BJ (cell line): ENCODE measurements around the gene LMCD1. TPM values are rescaled to one million over a fixed set of nuclear protein-coding genes. Genes with fewer than 3 reads are reported as not detected.

Experiments
- CTCF ChIA-PET: fragments of 350-600 bp; formaldehyde crosslinking; extraction: SDS; loops from one replicate; lab custom pipeline; 2021; ENCODE audit warnings: antibody characterized with exemption, inconsistent platforms; lab: Yijun Ruan, JAX
- POLR2A ChIA-PET: fragments of 300-600 bp; sonication (Branson Sonifier 250); formaldehyde crosslinking; extraction: SDS; loops from one replicate; lab custom pipeline; 2021; ENCODE audit warnings: antibody characterized with exemption; lab: Charles Lee
- DNase-seq: peaks from one replicate; pipeline ENCODE4 v3.0.0-alpha.2; 2011; ENCODE audit warnings: low read depth
- H3K27me3 ChIP-seq: 2 replicates; pipeline ENCODE4 v1.6.0; 2011; ENCODE audit warnings: low read length; ENCODE audit not compliant: control insufficient read depth, insufficient read depth
- H3K36me3 ChIP-seq: 2 replicates; pipeline ENCODE4 v1.5.1; 2011; ENCODE audit warnings: low read length; ENCODE audit not compliant: control insufficient read depth, insufficient read depth
- H3K4me3 ChIP-seq: 2 replicates; pipeline ENCODE4 v1.5.1; 2011; ENCODE audit warnings: low read depth, mild to moderate bottlenecking, control low read depth, low read length
- polyA plus RNA-seq: library from polyadenylated mRNA; depleted of rRNA; stranded (reverse); fragments of >200 nt; gene quantifications from 2 replicates; pipeline ENCODE4 v1.2.3, GENCODE V29; 2011
- TF ChIP-seq, protein P1 (sequence below): IDR thresholded peaks from 2 replicates; pipeline ENCODE4 v1.5.1; 2011; ENCODE audit warnings: low read depth, mild to moderate bottlenecking, control low read depth, inconsistent platforms, low read length, moderate library complexity; ENCODE audit not compliant: insufficient read depth

Gene LMCD1
- polyA plus RNA-seq, 1 experiment, result 168 TPM

DNA sequence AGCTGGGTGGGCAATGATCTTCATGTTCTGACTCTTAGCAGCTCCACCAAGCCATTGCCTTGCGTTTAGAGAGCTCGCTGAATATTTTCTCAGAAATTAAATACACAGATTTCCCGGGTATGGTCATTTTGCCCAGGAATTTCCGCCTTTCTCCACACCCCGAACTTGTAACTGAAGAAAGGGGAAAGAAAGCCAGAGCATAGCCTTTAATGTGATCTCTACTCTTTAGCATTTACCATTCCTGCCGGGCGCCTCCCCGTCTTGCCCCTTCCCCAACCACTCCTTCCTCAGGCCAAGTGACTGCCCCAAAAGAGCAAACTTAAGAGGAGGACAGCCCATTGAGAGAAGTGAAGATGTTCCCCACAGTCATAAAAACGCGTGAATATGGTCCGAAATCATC is 53.1 kb downstream of the LMCD1 start:
- CTCF ChIA-PET, result interaction anchor here (0.6 to 1.3 kb wide), 6 partner anchors 17 to 134 kb away, joined by 3 to 4 read pairs (median 4); no protein-coding TSS in a partner anchor

DNA sequence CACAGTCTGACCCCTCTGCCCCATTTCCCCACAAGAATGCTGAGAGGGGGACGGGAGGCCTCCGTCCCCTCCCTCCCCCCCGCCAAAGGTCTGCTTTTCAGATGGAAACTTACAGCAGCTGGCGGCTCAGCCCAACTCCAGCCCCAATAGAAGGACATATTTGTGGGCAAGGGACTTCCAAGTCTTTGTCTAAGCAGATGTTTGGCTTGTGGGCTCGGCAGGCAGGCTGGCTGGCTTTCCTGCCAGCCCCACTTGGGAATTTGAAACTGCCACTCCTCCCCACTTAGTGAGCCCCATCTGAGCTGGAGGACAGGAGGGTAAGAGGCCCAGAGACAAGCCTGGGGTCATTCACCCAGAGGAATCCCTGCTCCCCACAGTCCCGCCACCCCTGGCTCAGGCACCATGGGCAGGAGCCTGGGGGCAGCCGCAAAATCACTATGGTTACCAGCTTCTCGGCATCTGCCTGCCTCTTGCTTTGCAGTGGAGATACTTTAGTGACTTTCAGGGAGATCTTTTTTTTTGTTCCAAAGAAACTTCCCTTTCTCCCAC is 53.6 kb downstream of the LMCD1 start:
- peak; percentile 95 for DNase-seq
- Histone ChIP-seq H3K4me3 (no peak overlapping the region), H3K27me3 (no peaks in the 10 kb centered on the region), H3K36me3 (peaks cover 16% of the 10 kb centered on the region)
- CTCF ChIA-PET, result interaction anchor here (0.6 to 1.3 kb wide), 7 partner anchors 17 to 135 kb away, joined by 3 to 4 read pairs (median 3); no protein-coding TSS in a partner anchor
- TF ChIP-seq, protein P1, sequence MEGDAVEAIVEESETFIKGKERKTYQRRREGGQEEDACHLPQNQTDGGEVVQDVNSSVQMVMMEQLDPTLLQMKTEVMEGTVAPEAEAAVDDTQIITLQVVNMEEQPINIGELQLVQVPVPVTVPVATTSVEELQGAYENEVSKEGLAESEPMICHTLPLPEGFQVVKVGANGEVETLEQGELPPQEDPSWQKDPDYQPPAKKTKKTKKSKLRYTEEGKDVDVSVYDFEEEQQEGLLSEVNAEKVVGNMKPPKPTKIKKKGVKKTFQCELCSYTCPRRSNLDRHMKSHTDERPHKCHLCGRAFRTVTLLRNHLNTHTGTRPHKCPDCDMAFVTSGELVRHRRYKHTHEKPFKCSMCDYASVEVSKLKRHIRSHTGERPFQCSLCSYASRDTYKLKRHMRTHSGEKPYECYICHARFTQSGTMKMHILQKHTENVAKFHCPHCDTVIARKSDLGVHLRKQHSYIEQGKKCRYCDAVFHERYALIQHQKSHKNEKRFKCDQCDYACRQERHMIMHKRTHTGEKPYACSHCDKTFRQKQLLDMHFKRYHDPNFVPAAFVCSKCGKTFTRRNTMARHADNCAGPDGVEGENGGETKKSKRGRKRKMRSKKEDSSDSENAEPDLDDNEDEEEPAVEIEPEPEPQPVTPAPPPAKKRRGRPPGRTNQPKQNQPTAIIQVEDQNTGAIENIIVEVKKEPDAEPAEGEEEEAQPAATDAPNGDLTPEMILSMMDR, result no peak
- POLR2A ChIA-PET, result interaction anchor here (0.5 to 0.7 kb wide), 5 partner anchors 25 to 109 kb away, joined by 3 to 20 read pairs (median 4); no protein-coding TSS in a partner anchor

More for the DNA sequence above, 53.1 kb downstream of the LMCD1 start:
- TF ChIP-seq, protein P1, result no peak
- Histone ChIP-seq H3K36me3 (peaks cover 18% of the 10 kb centered on the region), H3K27me3 (no peaks in the 10 kb centered on the region), H3K4me3 (no peak overlapping the region)
- POLR2A ChIA-PET, result interaction anchor here (0.7 kb wide), 1 partner anchor 97 kb away, joined by 5 read pairs; no protein-coding TSS in a partner anchor
- no peak for DNase-seq

DNA sequence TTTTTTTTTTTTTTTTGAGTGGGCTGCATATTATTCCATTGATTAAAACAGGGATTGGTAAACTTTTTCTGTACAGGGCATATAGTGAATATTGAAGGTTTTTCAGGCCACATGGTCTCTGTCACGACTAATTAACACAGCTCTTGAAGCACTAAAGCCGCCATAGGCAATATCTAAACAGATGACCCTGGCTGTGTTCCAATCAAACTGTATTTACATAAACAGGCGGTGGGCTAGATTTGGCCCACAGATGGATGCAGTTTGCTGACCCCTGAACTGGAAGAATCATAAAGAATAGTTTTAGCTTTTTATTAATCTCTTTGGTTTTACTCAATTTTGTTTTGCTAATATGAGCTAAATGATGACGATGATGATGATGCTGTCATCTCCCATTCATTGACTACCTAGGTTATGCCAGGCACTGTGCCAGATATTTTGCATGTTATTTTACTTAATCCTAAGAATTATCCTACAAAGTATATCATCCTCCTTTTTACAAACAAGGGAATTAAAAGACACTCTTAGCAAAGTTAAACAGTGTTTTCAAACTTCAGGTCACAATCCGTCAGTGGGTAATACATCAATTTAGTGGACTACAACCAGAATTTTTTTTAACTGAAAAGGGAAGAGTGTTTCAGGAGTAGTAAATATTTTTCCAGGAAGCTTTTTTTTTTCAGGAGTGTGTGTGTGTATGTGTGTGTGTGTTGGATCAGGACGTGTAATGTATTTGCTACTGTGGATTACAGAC is 54.3 kb downstream of the LMCD1 start:
- Histone ChIP-seq H3K27me3 (no peaks in the 10 kb centered on the region), H3K4me3 (no peak overlapping the region), H3K36me3 (peaks cover 14% of the 10 kb centered on the region)
- ChIA-PET CTCF (interaction anchor here (0.7 to 1.2 kb wide), 4 partner anchors 16 to 67 kb away, joined by 3 to 4 read pairs (median 4); no protein-coding TSS in a partner anchor), POLR2A (interaction anchor here (0.5 to 0.6 kb wide), 3 partner anchors 24 to 48 kb away, joined by 3 to 20 read pairs (median 4); no protein-coding TSS in a partner anchor)
- TF ChIP-seq, protein P1, result no peak
- DNase-seq, result no peak

DNA sequence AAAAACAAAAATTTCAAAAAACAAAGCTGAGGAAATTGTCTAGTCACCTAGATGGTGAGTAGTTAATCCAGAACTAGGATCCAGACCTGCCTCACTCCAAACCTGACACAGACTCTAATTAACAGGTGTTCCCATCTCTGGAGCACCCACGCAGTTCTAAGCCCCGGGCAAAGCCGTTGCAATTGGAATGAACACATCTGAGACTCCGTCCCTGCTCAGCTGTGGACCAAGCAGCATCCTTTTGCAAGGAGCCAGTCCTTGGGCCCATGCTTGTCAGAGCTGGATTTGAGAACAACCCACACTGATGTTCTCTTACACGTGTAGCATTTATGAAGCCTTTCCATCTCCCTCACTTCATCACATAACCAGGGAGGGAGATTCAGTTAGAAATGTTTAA is 54.8 kb downstream of the LMCD1 start:
- no peaks in the 10 kb centered on the region for H3K27me3 ChIP-seq
- peaks cover 14% of the 10 kb centered on the region for H3K36me3 ChIP-seq
- CTCF ChIA-PET, result interaction anchor here (0.9 kb wide), 1 partner anchor 66 kb away, joined by 3 read pairs; no protein-coding TSS in a partner anchor
- POLR2A ChIA-PET, result no interaction called here
- TF ChIP-seq, protein P1, result no peak
- H3K4me3 ChIP-seq, result no peak overlapping the region
- no peak for DNase-seq

DNA sequence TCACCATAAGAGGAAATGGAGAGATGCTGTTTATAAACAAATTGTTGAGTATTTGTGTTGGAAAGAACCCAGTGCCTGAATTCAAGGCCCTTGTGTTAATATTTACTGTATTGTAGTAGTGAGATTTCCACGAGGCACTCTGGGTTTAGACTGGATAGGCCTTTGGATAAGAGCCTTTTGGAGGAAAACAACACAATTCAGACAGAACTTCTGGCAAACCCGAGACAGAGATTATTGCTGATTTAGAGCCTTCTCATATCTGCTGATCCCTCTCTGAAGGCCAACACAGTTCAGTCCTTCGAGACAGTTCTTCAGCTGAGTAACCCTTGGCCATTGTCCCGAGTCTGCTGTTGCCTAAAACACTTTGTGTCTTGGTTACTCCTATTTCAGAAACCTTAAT is 55.7 kb downstream of the LMCD1 start:
- POLR2A ChIA-PET, result no interaction called here
- TF ChIP-seq, protein P1, result no peak
- H3K4me3 ChIP-seq, result no peak overlapping the region
- H3K36me3 ChIP-seq, result peaks cover 12% of the 10 kb centered on the region
- CTCF ChIA-PET, result interaction anchor here (2.4 kb wide), 1 partner anchor 17 kb away, joined by 14 read pairs; no protein-coding TSS in a partner anchor
- no peaks in the 10 kb centered on the region for H3K27me3 ChIP-seq
- no peak for DNase-seq
